Daoy (cell line): Measurements from ENCODE around the gene P2RY14. TPM values are rescaled to one million over a fixed set of nuclear protein-coding genes. Genes with fewer than 3 reads are reported as not detected.

ENCODE experiments used
- DNase-seq: peaks from one replicate; pipeline ENCODE4 v3.0.0-alpha.2; 2015; ENCODE audit warnings: low read depth
- total RNA-seq: library from RNA; depleted of rRNA; stranded (reverse); fragments of >200 nt; shearing (Covaris generic); gene quantifications from 2 replicates; pipeline ENCODE4 v1.2.3, GENCODE V29; 2014; rRNA removed

The P2RY14 gene
- total RNA-seq, result not detected in 2 replicates

GRCh38 chr3:151278230-151278629 is at the start of gene P2RY14:
Gene P2RY14 (minus strand): TSS chr3:151278542. CDS start chr3:151214316, 64,226 bp downstream.
- no peak for DNase-seq

- DNase-seq, result no peak
Observed at GRCh38 chr3:151327571-151328198, 49.3 kb upstream of the P2RY14 start.

GRCh38 chr3:151322511-151322910 is 44.2 kb upstream of the P2RY14 start:
- DNase-seq, result no peak

GRCh38 chr3:151321526-151321925 is 43.2 kb upstream of the P2RY14 start:
- no peak for DNase-seq

- DNase-seq, result no peak
Observed at GRCh38 chr3:151320131-151320530, 41.8 kb upstream of the P2RY14 start.

GRCh38 chr3:151319628-151320027 is 41.3 kb upstream of the P2RY14 start:
- no peak for DNase-seq

GRCh38 chr3:151318991-151319390 is 40.6 kb upstream of the P2RY14 start:
- DNase-seq, result no peak

- no peak for DNase-seq
Observed at GRCh38 chr3:151318313-151318712, 40.0 kb upstream of the P2RY14 start.

GRCh38 chr3:151316267-151316991 is 38.1 kb upstream of the P2RY14 start, which contains the start of gene GPR87:
Gene GPR87 (minus strand): TSS chr3:151316820. CDS start chr3:151300100, 16,720 bp downstream.
- peak; percentile 63 for DNase-seq

- DNase-seq, result no peak
Observed at GRCh38 chr3:151315846-151316245, 37.5 kb upstream of the P2RY14 start.

- no peak for DNase-seq
Observed at GRCh38 chr3:151315136-151315535, 36.8 kb upstream of the P2RY14 start.

- no peak for DNase-seq
Observed at GRCh38 chr3:151314593-151314992, 36.3 kb upstream of the P2RY14 start.

GRCh38 chr3:151314137-151314536 is 35.8 kb upstream of the P2RY14 start:
- no peak for DNase-seq

- DNase-seq, result no peak
Observed at GRCh38 chr3:151312972-151313371, 34.6 kb upstream of the P2RY14 start.

GRCh38 chr3:151309566-151309965 is 31.2 kb upstream of the P2RY14 start:
- no peak for DNase-seq

- DNase-seq, result peak; percentile 21
Observed at GRCh38 chr3:151307583-151308488, 29.5 kb upstream of the P2RY14 start.

GRCh38 chr3:151307131-151307530 is 28.8 kb upstream of the P2RY14 start:
- no peak for DNase-seq

- no peak for DNase-seq
Observed at GRCh38 chr3:151306168-151306810, 27.9 kb upstream of the P2RY14 start.

GRCh38 chr3:151305775-151306151 is 27.4 kb upstream of the P2RY14 start:
- peak; percentile 62 for DNase-seq

- DNase-seq, result peak; percentile 97
Observed at GRCh38 chr3:151305060-151305774, 26.9 kb upstream of the P2RY14 start.

GRCh38 chr3:151303751-151304150 is 25.4 kb upstream of the P2RY14 start:
- DNase-seq, result no peak
